HG03097 (cell line): ENCODE results near the gene MCMBP.

Experiments used
- ATAC-seq: cut with Tn5 transposase; IDR thresholded peaks from one replicate; pipeline ENCODE4 v1.9.1; 2021; ENCODE audit not compliant: unreplicated experiment, low FRiP score

The MCMBP gene

GRCh38 chr10:119832951-119833350 is 39.7 kb downstream of the MCMBP start:
- no peak for ATAC-seq

- no peak for ATAC-seq
Measured at GRCh38 chr10:119831656-119832055, 41.0 kb downstream of the MCMBP start.

- ATAC-seq, result no peak
Measured at GRCh38 chr10:119830851-119831250, 41.8 kb downstream of the MCMBP start.

GRCh38 chr10:119829429-119829828 is 43.2 kb downstream of the MCMBP start:
- ATAC-seq, result no peak

GRCh38 chr10:119827430-119827829 is 45.2 kb downstream of the MCMBP start:
- ATAC-seq, result no peak

- no peak for ATAC-seq
Measured at GRCh38 chr10:119826771-119827170, 45.9 kb downstream of the MCMBP start.

- ATAC-seq, result no peak
Measured at GRCh38 chr10:119824299-119824698, 48.3 kb downstream of the MCMBP start.

- no peak for ATAC-seq
Measured at GRCh38 chr10:119821182-119821581, 51.5 kb downstream of the MCMBP start.

GRCh38 chr10:119818889-119819270 is 53.8 kb downstream of the MCMBP start:
- no peak for ATAC-seq

- ATAC-seq, result no peak
Measured at GRCh38 chr10:119817991-119818888, 54.4 kb downstream of the MCMBP start.

GRCh38 chr10:119815671-119816070 is 57.0 kb downstream of the MCMBP start:
- no peak for ATAC-seq

- no peak for ATAC-seq
Measured at GRCh38 chr10:119812684-119813083, 60.0 kb downstream of the MCMBP start.

- ATAC-seq, result no peak
Measured at GRCh38 chr10:119811122-119811521, 61.5 kb downstream of the MCMBP start.

- ATAC-seq, result no peak
Measured at GRCh38 chr10:119807960-119808697, 64.5 kb downstream of the MCMBP start.

GRCh38 chr10:119806334-119807130 is 66.1 kb downstream of the MCMBP start:
- ATAC-seq, result no peak

- ATAC-seq, result no peak
Measured at GRCh38 chr10:119805702-119806230, 66.9 kb downstream of the MCMBP start.

- ATAC-seq, result no peak
Measured at GRCh38 chr10:119803264-119803663, 69.4 kb downstream of the MCMBP start.

GRCh38 chr10:119801998-119802538 is 70.6 kb downstream of the MCMBP start:
- no peak for ATAC-seq

- no peak for ATAC-seq
Measured at GRCh38 chr10:119801176-119801575, 71.5 kb downstream of the MCMBP start.

- no peak for ATAC-seq
Measured at GRCh38 chr10:119796039-119796438, 76.6 kb downstream of the MCMBP start.
